ENCODE measurements around the gene ARID1A. TPM values are rescaled to one million over a fixed set of nuclear protein-coding genes. Genes with fewer than 3 reads are reported as not detected.

The ARID1A gene
- total and polyA plus RNA-seq, 2 of the 8 experiments (the other 6 are each of a cell fraction or from before 2014, with no cell fraction given): 52.1 to 103 TPM

GRCh38 chr1:26788836-26789611 lies 93.2 kb downstream of the ARID1A start:
- H2BK15ac ChIP-seq (ENCODE audit: low read length): no peak overlapping the region
- no peak overlapping the region for H4K91ac ChIP-seq (replicated peaks; ENCODE audit: insufficient read length, low read length)
- H2BK120ac ChIP-seq (replicated peaks; ENCODE audit: low read depth, low read length): no peak overlapping the region
- peak overlapping the region; percentile 46 for H3K4ac ChIP-seq (replicated peaks; ENCODE audit: insufficient read length, low read depth, low read length)
- no peak overlapping the region for H4K5ac ChIP-seq (ENCODE audit: insufficient read length, low read depth, low read length)
- peak overlapping the region in 2 of 4 experiments; percentile 73 to 74; a peak in 3 of 7 replicates for H3K9ac ChIP-seq (replicated peaks in 1 of 4; ENCODE audit: extremely low read depth in 1 of 4, low read depth in 3 of 4, low read length in 3 of 4)
- H3K9me3 ChIP-seq (ENCODE audit: insufficient read depth in 2 of 2, low read depth in 1 of 2, low read length in 1 of 2): no peaks in the 10 kb centered on the region
- no peak overlapping the region for H3K27ac ChIP-seq (ENCODE audit: low read depth, low read length)
- no peak overlapping the region for H2BK12ac ChIP-seq (ENCODE audit: low read depth, low read length)
- H4K8ac ChIP-seq (ENCODE audit: extremely low read depth, insufficient read depth, low read length): no peak overlapping the region
- H3K4me3 ChIP-seq (ENCODE audit: extremely low read depth in 1 of 4, insufficient read depth in 2 of 4, low read depth in 3 of 4, low read length in 4 of 4): peak overlapping the region; percentile 63 to 84 (median 73); a peak in 7 of 8 replicates
- H3K56ac ChIP-seq (replicated peaks; ENCODE audit: insufficient read length, low read depth, low read length): no peak overlapping the region
- H3K23ac ChIP-seq (ENCODE audit: insufficient read length): no peak overlapping the region
- H3K4me2 ChIP-seq (ENCODE audit: insufficient read depth in 1 of 2, low read depth in 2 of 2, low read length in 2 of 2): peak overlapping the region; percentile 79 to 98
- ChIA-PET CTCF (ENCODE audit: partially characterized antibody) (interaction anchor here (0.6 to 6.9 kb wide), 51 partner anchors 10 to 438 kb away, joined by 3 to 121 read pairs (median 4); no protein-coding TSS in a partner anchor), POLR2A (ENCODE audit: partially characterized antibody) (interaction anchor here (0.8 to 11.6 kb wide), 7 partner anchors 10 to 186 kb away, joined by 3 to 118 read pairs (median 4); partner anchors contain the start of gene ARID1A)
- peaks cover 14% of the 10 kb centered on the region for H3K23me2 ChIP-seq (ENCODE audit: low read depth, low read length)
- H3K79me1 ChIP-seq (ENCODE audit: low read depth, low read length): no peaks in the 10 kb centered on the region
- TF ChIP-seq SAP30 (IDR thresholded peaks at IDR 0.05; ENCODE audit: insufficient read depth, insufficient replicate concordance, low read length) (no peak), RAD21 (IDR thresholded peaks at IDR 0.05 in 1 of 2, conservative IDR thresholded peaks at IDR 0.05 in 1 of 2; ENCODE audit: low read depth in 2 of 2, low read length in 2 of 2) (peak; percentile 93 to 96), CTCF (IDR thresholded peaks at IDR 0.05; ENCODE audit: control extremely low read depth in 1 of 3, insufficient read depth in 1 of 3, low read depth in 1 of 3, low read length in 3 of 3) (peak; percentile 87 to 94 (median 94)), SIN3A (conservative IDR thresholded peaks at IDR 0.05 in 1 of 2, IDR thresholded peaks at IDR 0.05 in 1 of 2; ENCODE audit: low read depth in 1 of 2, low read length in 2 of 2) (peak in 1 of 2 experiments; percentile 75; a peak in 2 of 4 replicates), CBX8 (IDR thresholded peaks at IDR 0.05; ENCODE audit: borderline replicate concordance, low read depth, low read length) (no peak), CEBPB (IDR thresholded peaks at IDR 0.05; ENCODE audit: low read depth, low read length) (peak; percentile 34; the same call in 1 of the 2 replicates), TAF1 (IDR thresholded peaks at IDR 0.05; ENCODE audit: low read depth, low read length) (0 out of 2 replicates have a peak, but pooled peaks have one; percentile 11)
- H4K20me1 ChIP-seq (replicated peaks in 1 of 2; ENCODE audit: control insufficient read depth in 1 of 2, insufficient read depth in 2 of 2, low read length in 2 of 2): no peaks in the 10 kb centered on the region
- DNase-seq (ENCODE audit: low read depth in 1 of 2, low spot score in 2 of 2): peak in 1 of 2 experiments; percentile 83
- no peak overlapping the region for H2BK20ac ChIP-seq (ENCODE audit: low read length)
- H2AK5ac ChIP-seq (ENCODE audit: low read depth, low read length): no peak overlapping the region
- FAIRE-seq: peak; percentile 55
- no peak overlapping the region for H3K18ac ChIP-seq (ENCODE audit: extremely low read depth, low read length)
- no peaks in the 10 kb centered on the region for H3K79me2 ChIP-seq (ENCODE audit: control insufficient read depth in 1 of 2, insufficient read depth in 2 of 2, low read length in 2 of 2)
- no peaks in the 10 kb centered on the region; a peak in 1 of 8 replicates for H3K36me3 ChIP-seq (ENCODE audit: control insufficient read depth in 2 of 4, insufficient read depth in 4 of 4, low read length in 3 of 4)
- no peak overlapping the region for H2BK5ac ChIP-seq (ENCODE audit: low read depth, low read length)
- no peaks in the 10 kb centered on the region for H3K27me3 ChIP-seq (replicated peaks in 1 of 4; ENCODE audit: control insufficient read depth in 3 of 4, extremely low read depth in 1 of 4, insufficient read depth in 3 of 4, low read length in 3 of 4)
- H2AFZ ChIP-seq (ENCODE audit: low read length): 0 out of 2 replicates have a peak overlapping the region, but pooled peaks have one; percentile 32
- WGBS, 2 experiments (ENCODE audit: extremely low coverage in 1 of 2, insufficient coverage in 1 of 2, insufficient read length in 1 of 2, insufficient replicate concordance in 2 of 2, low coverage in 1 of 2, low lambda C conversion rate in 2 of 2, missing lambda C conversion rate in 1 of 2): 9% methylated on average over 19 of the region's 19 CpGs; no CpG with 5 or more reads in 1 of the 2 experiments
- no peak overlapping the region for H3K14ac ChIP-seq (ENCODE audit: insufficient read length)
- H3K4me1 ChIP-seq (replicated peaks in 1 of 4; ENCODE audit: control insufficient read depth in 3 of 4, insufficient read depth in 4 of 4, low read length in 3 of 4): peaks cover 3 to 18% (median 12%) of the 10 kb centered on the region in 4 experiments; a peak in 6 of 7 replicates

All from H1 (cell line).